GM18868 (cell line): ENCODE data around the gene MAB21L4.

ENCODE experiments used
- ATAC-seq: cut with Tn5 transposase; IDR thresholded peaks from one replicate; pipeline ENCODE4 v1.9.1; 2021; ENCODE audit warnings: mild to moderate bottlenecking, moderate library complexity; ENCODE audit not compliant: unreplicated experiment

Gene MAB21L4

GRCh38 chr2:240925568-240926515 lies 29.9 kb upstream of the MAB21L4 start:
- no peak for ATAC-seq

- no peak for ATAC-seq
These were observed 29.2 kb upstream of the MAB21L4 start for GRCh38 chr2:240925191-240925567.

GRCh38 chr2:240922982-240923537 lies 27.1 kb upstream of the MAB21L4 start:
- ATAC-seq, result no peak

- no peak for ATAC-seq
These were observed 26.5 kb upstream of the MAB21L4 start for GRCh38 chr2:240922245-240922981.

GRCh38 chr2:240921995-240922244 lies 26.0 kb upstream of the MAB21L4 start:
- no peak for ATAC-seq

- no peak for ATAC-seq
These were observed 25.5 kb upstream of the MAB21L4 start for GRCh38 chr2:240921311-240921994.

- no peak for ATAC-seq
These were observed 24.9 kb upstream of the MAB21L4 start for GRCh38 chr2:240920783-240921231.

GRCh38 chr2:240919786-240920782 lies 24.1 kb upstream of the MAB21L4 start:
- ATAC-seq, result no peak

GRCh38 chr2:240919161-240919781 lies 23.3 kb upstream of the MAB21L4 start:
- ATAC-seq, result no peak

GRCh38 chr2:240918258-240919091 lies 22.5 kb upstream of the MAB21L4 start:
- no peak for ATAC-seq

- no peak for ATAC-seq
These were observed 21.8 kb upstream of the MAB21L4 start for GRCh38 chr2:240917684-240918257.

GRCh38 chr2:240917009-240917683 lies 21.2 kb upstream of the MAB21L4 start:
- ATAC-seq, result no peak

- no peak for ATAC-seq
These were observed 20.6 kb upstream of the MAB21L4 start for GRCh38 chr2:240916571-240917008.

GRCh38 chr2:240915526-240916341 lies 19.8 kb upstream of the MAB21L4 start:
- no peak for ATAC-seq

- ATAC-seq, result no peak
These were observed 18.9 kb upstream of the MAB21L4 start for GRCh38 chr2:240914645-240915525.
